Endothelial cell (in vitro differentiated cells): Measurements from ENCODE around the gene MYO16. TPM values are rescaled to one million over a fixed set of nuclear protein-coding genes. Genes with fewer than 3 reads are reported as not detected.

Source experiments
- DNase-seq: peaks from one replicate; pipeline ENCODE4 v3.0.0; 2021; ENCODE audit warnings: low spot score
- H3K27ac Mint-ChIP-seq: one replicate; pipeline ENCODE4 v1.8.0; 2021; ENCODE audit warnings: mixed read lengths, inconsistent platforms; ENCODE audit not compliant: unreplicated experiment
- H3K27me3 Mint-ChIP-seq: one replicate; pipeline ENCODE4 v1.8.0; 2021; ENCODE audit warnings: mild to moderate bottlenecking, moderate library complexity, mixed read lengths, inconsistent platforms; ENCODE audit not compliant: unreplicated experiment
- H3K36me3 Mint-ChIP-seq: one replicate; pipeline ENCODE4 v1.8.0; 2021; ENCODE audit warnings: mild to moderate bottlenecking, low read depth, mixed read lengths, inconsistent platforms; ENCODE audit not compliant: unreplicated experiment
- H3K4me1 Mint-ChIP-seq: one replicate; pipeline ENCODE4 v1.8.0; 2021; ENCODE audit warnings: mild to moderate bottlenecking, mixed read lengths, inconsistent platforms; ENCODE audit not compliant: unreplicated experiment
- H3K4me3 Mint-ChIP-seq: one replicate; pipeline ENCODE4 v1.8.0; 2021; ENCODE audit warnings: mild to moderate bottlenecking, mixed read lengths, inconsistent platforms; ENCODE audit not compliant: unreplicated experiment
- H3K9me3 Mint-ChIP-seq: one replicate; pipeline ENCODE4 v1.8.0; 2021; ENCODE audit warnings: mixed read lengths, inconsistent platforms; ENCODE audit not compliant: unreplicated experiment
- CTCF ChIP-seq: fragments of 200-600 bp; sonication (generic); IDR thresholded peaks from one replicate; pipeline ENCODE4 v1.5.0; 2021; ENCODE audit warnings: antibody characterized with exemption; ENCODE audit not compliant: unreplicated experiment
- total RNA-seq: library from RNA; stranded (reverse); fragmentation: NEBNext Ultra II Directional; extraction: Animal tissue kit (Norgen Biotek cat#: 25700); gene quantifications from one replicate; pipeline ENCODE4 v1.2.1, GENCODE V29; 2021; ENCODE audit not compliant: unreplicated experiment

Gene MYO16
- total RNA-seq, 1 donor from 2014 or later: 1.4 TPM

GRCh38 chr13:108943842-108944241 is 314.4 kb downstream of the MYO16 start:
- TF ChIP-seq CTCF: no peak
- Mint-ChIP-seq H3K36me3 (no peaks in the 10 kb centered on the region), H3K4me3 (no peak overlapping the region), H3K9me3 (no peaks in the 10 kb centered on the region), H3K27ac (no peak overlapping the region), H3K4me1 (no peaks in the 10 kb centered on the region), H3K27me3 (peaks cover 2% of the 10 kb centered on the region)
- DNase-seq: no peak

- no peaks in the 10 kb centered on the region for H3K36me3 Mint-ChIP-seq
- H3K27me3 Mint-ChIP-seq: no peaks in the 10 kb centered on the region
- DNase-seq: no peak
- no peaks in the 10 kb centered on the region for H3K4me1 Mint-ChIP-seq
- H3K4me3 Mint-ChIP-seq: no peak overlapping the region
- no peak overlapping the region for H3K27ac Mint-ChIP-seq
- no peak for TF ChIP-seq CTCF
- H3K9me3 Mint-ChIP-seq: no peaks in the 10 kb centered on the region
These were observed 315.3 kb downstream of the MYO16 start for GRCh38 chr13:108944760-108945159.

GRCh38 chr13:108947551-108948030 is 318.2 kb downstream of the MYO16 start:
- TF ChIP-seq CTCF: no peak
- Mint-ChIP-seq H3K9me3 (no peaks in the 10 kb centered on the region), H3K36me3 (no peaks in the 10 kb centered on the region), H3K4me3 (no peak overlapping the region), H3K27ac (no peak overlapping the region), H3K4me1 (no peaks in the 10 kb centered on the region), H3K27me3 (no peaks in the 10 kb centered on the region)
- no peak for DNase-seq

GRCh38 chr13:108948251-108948671 is 318.9 kb downstream of the MYO16 start:
- TF ChIP-seq CTCF: no peak
- H3K27ac Mint-ChIP-seq: no peak overlapping the region
- H3K9me3 Mint-ChIP-seq: no peaks in the 10 kb centered on the region
- no peak overlapping the region for H3K4me3 Mint-ChIP-seq
- H3K27me3 Mint-ChIP-seq: no peaks in the 10 kb centered on the region
- no peaks in the 10 kb centered on the region for H3K36me3 Mint-ChIP-seq
- DNase-seq: no peak
- H3K4me1 Mint-ChIP-seq: no peaks in the 10 kb centered on the region

- Mint-ChIP-seq H3K36me3 (peaks cover 5% of the 10 kb centered on the region), H3K27me3 (peaks cover 3% of the 10 kb centered on the region), H3K9me3 (no peaks in the 10 kb centered on the region), H3K4me1 (no peaks in the 10 kb centered on the region), H3K4me3 (no peak overlapping the region), H3K27ac (no peak overlapping the region)
- TF ChIP-seq CTCF: no peak
- no peak for DNase-seq
These were observed 321.1 kb downstream of the MYO16 start for GRCh38 chr13:108950333-108951010.
